GM23248 (cell line): ENCODE data around the gene DNAJC22.

Experiments
- EZH2 ChIP-seq: fragments of 200-600 bp; sonication (generic); IDR thresholded peaks from 2 replicates; pipeline ENCODE4 v1.6.1; 2018; ENCODE audit warnings: antibody characterized with exemption, mild to moderate bottlenecking; ENCODE audit not compliant: insufficient read depth, poor library complexity, severe bottlenecking
- EZH2phosphoT487 ChIP-seq: fragments of 200-600 bp; sonication (generic); IDR thresholded peaks from 2 replicates; pipeline ENCODE4 v1.6.1; 2018; ENCODE audit warnings: antibody characterized with exemption, moderate library complexity, mild to moderate bottlenecking, low read depth; ENCODE audit not compliant: insufficient read depth

DNA sequence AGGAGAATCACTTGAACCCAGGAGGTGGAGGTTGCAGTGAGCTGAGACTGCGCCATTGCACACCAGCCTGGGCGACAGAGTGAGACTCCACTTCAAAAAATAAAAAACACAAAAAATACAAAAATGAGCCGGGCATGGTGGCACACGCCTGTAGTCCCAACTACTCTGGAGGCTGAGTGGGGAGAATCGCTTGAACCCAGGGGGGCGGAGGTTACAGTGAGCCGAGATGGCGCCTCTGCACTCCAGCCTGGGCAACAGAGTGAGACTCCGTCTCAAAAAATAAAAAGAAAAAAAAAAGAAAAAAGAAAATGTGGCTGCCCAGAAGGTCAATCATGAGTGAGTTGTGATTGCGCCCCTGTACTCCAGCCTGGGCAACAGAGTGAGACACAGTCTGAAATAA lies 9.2 kb downstream of the DNAJC22 start:
- TF ChIP-seq EZH2phosphoT487 = no peak
- no peak for TF ChIP-seq EZH2
